C4-2B (cell line): ENCODE measurements around the gene RIMS4.

ENCODE experiments used
- H3K27ac ChIP-seq: fragments of 450-650 bp; 2 replicates; pipeline ENCODE4 v1.5.1; 2017
- CTCF ChIP-seq: fragments of 450-650 bp; conservative IDR thresholded peaks from 2 replicates; pipeline ENCODE4 v1.5.1; 2017; ENCODE audit warnings: mild to moderate bottlenecking
- ZFX ChIP-seq: fragments of 450-650 bp; IDR thresholded peaks from 2 replicates; pipeline ENCODE4 v1.6.1; 2017

Gene RIMS4

GRCh38 chr20:44805335-44805978 lies 4.9 kb downstream of the RIMS4 start:
- no peak overlapping the region for H3K27ac ChIP-seq
- TF ChIP-seq ZFX (no peak), CTCF (no peak)

GRCh38 chr20:44803383-44803941 lies 6.9 kb downstream of the RIMS4 start:
- TF ChIP-seq ZFX = no peak
- TF ChIP-seq CTCF = no peak
- H3K27ac ChIP-seq = no peak overlapping the region

GRCh38 chr20:44802702-44803101 lies 7.6 kb downstream of the RIMS4 start:
- H3K27ac ChIP-seq = no peak overlapping the region
- no peak for TF ChIP-seq ZFX
- no peak for TF ChIP-seq CTCF

- TF ChIP-seq ZFX (no peak), CTCF (peak; percentile 33)
- no peak overlapping the region for H3K27ac ChIP-seq
These were observed 9.8 kb downstream of the RIMS4 start for GRCh38 chr20:44800391-44801046.

- TF ChIP-seq CTCF = no peak
- TF ChIP-seq ZFX = no peak
- H3K27ac ChIP-seq = no peak overlapping the region
These were observed 10.7 kb downstream of the RIMS4 start for GRCh38 chr20:44799691-44800090.

GRCh38 chr20:44796758-44797457 lies 13.4 kb downstream of the RIMS4 start:
- TF ChIP-seq CTCF = no peak
- no peak for TF ChIP-seq ZFX
- no peak overlapping the region for H3K27ac ChIP-seq

- no peak overlapping the region for H3K27ac ChIP-seq
- no peak for TF ChIP-seq CTCF
- TF ChIP-seq ZFX = no peak
These were observed 14.0 kb downstream of the RIMS4 start for GRCh38 chr20:44796311-44796710.
